Retinal pigment epithelial cell (primary cell): ENCODE measurements around the gene COLEC11.
"Not testable (repeated sequence)": the region's sequence is repeated elsewhere in the genome, so short reads cannot be mapped to it uniquely, and the experiment has no call there.

Experiments
- DNase-seq: peaks from one replicate; pipeline ENCODE4 v3.0.0-alpha.2; 2010; ENCODE audit warnings: low read depth
- H3K4me3 ChIP-seq: 2 replicates; pipeline ENCODE4 v1.5.1; 2011; ENCODE audit warnings: mild to moderate bottlenecking, low read length, control low read depth, moderate library complexity
- CTCF ChIP-seq: conservative IDR thresholded peaks from 2 replicates; pipeline ENCODE4 v1.5.1; 2011; ENCODE audit warnings: low read depth, low read length, control low read depth, inconsistent platforms

COLEC11 gene

DNA sequence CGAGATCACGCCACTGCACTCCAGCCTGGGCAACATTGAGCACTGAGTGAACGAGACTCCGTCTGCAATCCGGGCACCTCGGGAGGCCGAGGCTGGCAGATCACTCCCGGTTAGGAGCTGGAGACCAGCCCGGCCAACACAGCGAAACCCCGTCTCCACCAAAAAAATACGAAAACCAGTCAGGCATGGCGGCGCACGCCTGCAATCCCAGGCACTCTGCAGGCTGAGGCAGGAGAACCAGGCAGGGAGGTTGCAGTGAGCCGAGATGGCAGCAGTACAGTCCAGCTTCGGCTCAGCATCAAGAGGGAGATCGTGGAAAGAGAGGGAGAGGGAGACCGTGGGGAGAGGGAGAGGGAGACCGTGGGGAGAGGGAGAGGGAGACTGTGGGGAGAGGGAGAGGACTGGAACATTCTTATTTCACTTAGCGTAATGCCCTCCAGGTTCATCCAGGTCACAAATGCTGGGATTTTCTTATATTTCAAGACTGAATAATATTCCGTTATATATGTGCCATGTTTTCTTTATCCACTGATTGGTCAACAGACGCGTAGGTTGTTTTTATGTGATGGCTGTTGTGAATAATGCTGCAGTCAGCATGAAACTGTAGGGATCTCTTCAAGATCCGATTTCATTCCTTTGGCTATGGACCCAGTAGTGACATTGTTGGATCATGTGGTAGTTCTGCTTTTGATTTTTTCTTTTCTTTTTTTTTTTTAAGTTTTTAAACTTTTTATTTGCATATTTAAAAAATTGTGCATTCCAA, 21.7 kb downstream of the COLEC11 start:
- not testable (repeated sequence) for H3K4me3 ChIP-seq, DNase-seq

DNA sequence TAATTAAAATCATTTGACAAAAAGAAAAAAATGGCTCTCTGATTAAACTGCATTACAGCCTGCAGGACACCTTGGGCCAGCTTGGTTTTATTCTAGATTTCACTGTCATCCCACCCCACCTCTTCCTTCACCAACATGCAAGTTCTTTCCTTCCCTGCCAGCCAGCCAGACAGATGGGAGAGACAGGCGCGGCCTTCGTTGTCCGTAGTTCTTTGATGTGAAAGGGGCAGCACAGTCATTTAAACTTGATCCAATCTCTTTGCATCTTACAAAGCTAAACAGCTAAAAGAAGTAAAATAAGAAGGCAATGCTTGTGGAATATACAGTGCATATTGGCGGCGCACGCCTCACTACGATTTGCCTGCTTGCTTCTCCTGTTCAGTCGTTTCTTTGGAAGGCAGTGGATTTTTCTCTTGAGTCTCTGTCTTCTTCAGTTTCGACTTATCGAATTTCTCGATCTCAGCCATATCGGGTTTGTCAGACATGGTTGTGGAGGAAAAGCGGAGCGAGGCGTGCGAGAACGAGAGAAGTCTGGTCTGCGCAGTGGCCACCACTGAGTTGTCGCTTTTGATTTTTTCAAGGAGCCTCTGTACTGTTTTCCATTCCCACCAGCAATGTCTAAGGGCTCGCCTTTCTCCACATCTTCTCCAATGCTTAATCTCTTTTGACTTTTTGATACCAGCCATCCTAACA, 22.4 kb downstream of the COLEC11 start:
- DNase-seq, result no peak
- no peak overlapping the region for H3K4me3 ChIP-seq
- no peak for TF ChIP-seq CTCF

DNA sequence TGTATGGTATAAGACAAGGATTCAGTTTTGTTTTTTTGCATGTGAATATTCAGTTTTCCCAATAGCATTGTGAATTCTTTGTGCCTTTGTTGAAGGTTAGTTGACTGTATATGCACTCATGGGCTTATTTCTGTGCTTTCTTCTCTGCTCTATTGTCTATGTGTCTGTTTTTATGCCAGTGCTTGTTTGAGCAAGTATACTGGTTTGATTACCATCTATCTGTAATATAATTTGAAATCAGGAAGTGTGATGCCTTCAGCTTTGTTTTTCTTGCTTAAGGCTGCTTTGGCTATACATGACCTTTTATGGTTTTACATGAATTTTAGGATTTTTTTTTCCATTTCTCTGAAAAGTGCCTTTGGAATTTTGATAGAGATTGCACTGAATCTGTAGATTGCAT, 23.5 kb downstream of the COLEC11 start:
- no peak for TF ChIP-seq CTCF
- no peak overlapping the region for H3K4me3 ChIP-seq
- no peak for DNase-seq

DNA sequence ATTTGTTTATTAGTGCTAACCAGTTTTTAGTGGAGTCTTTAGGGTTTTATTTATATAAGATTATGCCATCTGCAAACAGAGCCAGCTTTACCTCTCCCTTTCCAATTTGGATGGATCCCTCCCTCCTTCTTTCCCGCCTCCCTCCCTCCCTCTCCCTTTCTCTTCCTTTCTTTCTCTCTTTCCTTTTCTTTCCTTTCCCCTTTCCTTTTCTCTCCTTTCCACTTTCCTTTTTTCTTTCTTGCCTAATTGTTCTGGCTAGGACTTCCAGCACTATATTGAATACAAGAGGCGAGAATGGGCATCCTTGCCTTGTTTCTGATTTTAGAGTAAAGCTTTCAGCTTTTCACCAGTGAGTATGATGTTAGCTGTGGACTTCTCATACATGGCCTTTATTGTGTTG, 24.1 kb downstream of the COLEC11 start:
- no peak for DNase-seq
- H3K4me3 ChIP-seq, result no peak overlapping the region
- TF ChIP-seq CTCF, result no peak

GRCh38 chr2:3619661-3620060, 24.7 kb downstream of the COLEC11 start:
- DNase-seq, H3K4me3 ChIP-seq: not testable (repeated sequence)

DNA sequence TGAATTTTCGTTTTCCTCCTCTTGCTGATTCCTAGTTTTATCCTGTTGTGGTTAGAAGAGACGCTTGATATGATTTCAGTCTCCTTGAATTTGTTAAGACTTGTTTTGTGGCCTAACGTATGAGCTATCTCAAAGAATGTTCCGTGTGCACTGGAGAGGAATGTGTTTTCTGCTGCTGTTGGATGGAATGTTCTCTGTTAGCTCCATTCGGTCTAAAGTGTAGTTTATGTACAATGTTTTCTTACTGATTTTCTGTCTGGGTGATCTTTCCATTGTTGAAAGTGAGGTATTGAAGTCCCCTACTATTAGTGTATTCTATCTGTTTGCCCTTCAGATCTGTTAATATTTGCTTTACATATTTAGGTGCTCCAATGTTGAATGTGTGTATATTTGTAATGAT, 25.9 kb downstream of the COLEC11 start:
- H3K4me3 ChIP-seq, result no peak overlapping the region
- no peak for TF ChIP-seq CTCF
- no peak for DNase-seq

GRCh38 chr2:3622967-3623366, 28.1 kb downstream of the COLEC11 start:
- no peak overlapping the region for H3K4me3 ChIP-seq
- no peak for DNase-seq
- no peak for TF ChIP-seq CTCF

GRCh38 chr2:3624059-3624794, 29.3 kb downstream of the COLEC11 start:
- no peak for DNase-seq
- TF ChIP-seq CTCF, result no peak

More at GRCh38 chr2:3624059-3624794, 29.3 kb downstream of the COLEC11 start:
- no peak overlapping the region for H3K4me3 ChIP-seq
